Left kidney (tissue), 2 donors: ENCODE data around the gene HIVEP3. TPM values are rescaled to one million over a fixed set of nuclear protein-coding genes. Genes with fewer than 3 reads are reported as not detected.

Experiments used
- DNase-seq: peaks from one replicate; pipeline ENCODE4 v3.0.0-alpha.2; 2013
- polyA plus RNA-seq: library from polyadenylated mRNA; unstranded; fragments of 120-200 nt; gene quantifications from one replicate; pipeline ENCODE4 v1.2.1, GENCODE V29; 2013; ENCODE audit not compliant: insufficient read length

The HIVEP3 gene
- polyA plus RNA-seq, 1 donor = 4.0 TPM

DNA sequence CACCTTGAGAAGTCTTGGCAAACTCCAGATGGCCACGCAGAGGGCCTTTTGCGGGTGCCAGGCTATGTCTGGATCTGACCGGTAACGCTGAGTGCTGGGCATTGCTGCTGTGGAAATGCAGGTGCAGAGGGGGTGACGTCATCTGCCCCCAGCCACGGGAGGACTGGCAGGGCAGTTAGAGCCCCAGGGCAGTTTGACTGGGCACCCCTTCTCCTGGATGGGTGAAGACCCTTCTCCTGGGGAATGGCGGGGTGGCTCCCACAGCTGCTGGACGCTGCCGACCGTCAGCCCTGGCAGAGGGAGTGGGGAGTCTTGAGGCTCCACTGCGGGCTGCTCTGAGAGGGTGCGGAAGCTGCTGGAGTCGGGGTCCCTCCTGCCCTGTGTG, 421.7 kb downstream of the HIVEP3 start:
- DNase-seq = no peak

DNA sequence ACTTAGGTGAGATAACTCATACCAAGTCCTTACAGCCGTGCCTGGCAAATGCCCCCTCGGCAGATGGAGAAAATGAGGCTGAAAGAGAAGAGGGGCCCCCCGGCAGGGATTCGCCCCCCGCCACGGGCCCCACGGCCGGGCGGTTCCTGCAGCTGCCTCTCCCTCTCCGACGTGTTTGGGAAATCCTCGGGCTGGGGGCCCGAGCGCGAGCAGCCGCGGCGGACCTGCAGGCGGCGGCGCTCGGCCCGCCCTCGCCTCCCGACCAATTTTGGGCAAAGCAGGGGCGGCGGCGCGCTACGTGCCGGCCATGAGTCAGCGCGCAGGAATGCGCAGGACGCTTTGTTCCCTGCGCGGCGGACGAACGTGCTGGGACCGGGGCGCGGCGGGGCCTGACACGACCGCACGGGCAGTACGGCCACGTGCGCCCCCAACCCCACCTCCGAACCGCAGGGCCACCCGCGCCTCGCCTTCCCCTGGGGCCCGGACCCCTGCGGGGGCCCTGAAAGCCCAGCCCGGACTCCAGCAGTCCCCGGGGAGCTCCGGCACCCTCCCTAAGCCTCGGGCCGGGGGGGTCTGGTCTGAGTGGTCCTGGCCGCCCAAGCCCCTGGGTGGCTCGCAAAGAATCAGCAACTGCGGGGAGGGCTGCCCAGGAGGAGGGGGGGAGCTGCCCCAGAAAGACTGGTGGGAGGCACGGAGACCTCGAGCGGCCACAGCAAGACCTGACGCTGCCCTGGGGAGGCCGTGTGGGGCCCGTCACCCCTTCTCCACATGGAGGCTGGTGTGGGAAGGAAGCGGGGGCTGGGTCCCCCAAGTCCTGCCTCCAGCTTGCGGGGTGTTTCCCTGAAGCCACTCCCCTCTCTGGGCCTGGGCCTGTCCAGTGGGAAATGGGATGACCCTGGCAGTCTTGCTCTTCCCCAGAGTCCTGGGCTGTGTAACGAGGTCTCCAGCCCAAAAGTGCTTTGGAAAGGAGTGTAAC, 422.4 kb downstream of the HIVEP3 start:
- DNase-seq = peak; percentile 80

DNA sequence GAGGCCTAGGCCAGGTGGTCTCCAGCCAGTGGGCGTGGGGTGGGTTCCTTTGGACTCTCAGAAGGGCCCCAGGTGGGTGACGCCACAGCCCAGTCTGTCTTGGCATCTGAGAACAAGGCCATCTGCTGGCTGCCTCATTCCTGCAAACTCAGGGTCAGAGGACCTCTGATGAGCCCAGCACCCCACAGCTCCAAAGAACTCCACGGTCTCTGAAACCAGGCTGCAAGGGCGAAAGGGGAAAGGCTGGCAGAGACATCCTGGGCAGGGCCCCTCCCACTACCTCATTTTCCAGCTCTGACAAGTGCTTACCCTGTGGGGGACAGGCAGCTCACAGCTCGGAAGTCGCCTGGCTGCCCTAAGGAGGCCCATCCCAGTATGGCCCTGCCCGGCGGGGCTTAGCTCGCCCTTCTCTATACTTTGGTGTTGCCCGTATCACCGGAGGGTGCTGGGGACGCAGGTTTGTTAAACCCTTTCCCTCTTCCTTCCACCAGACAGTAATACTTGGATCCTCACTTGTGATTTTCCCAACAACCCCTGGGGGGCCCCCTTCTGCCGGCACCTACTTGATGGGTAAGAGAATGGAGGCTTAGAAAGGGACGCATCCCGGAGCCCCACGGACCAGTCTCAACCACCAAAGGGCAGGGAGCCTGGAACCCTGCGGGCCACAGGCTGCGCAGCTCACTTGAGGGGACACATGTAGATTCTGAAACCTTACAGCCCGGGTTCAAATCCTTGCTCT, 423.3 kb downstream of the HIVEP3 start:
- no peak for DNase-seq

DNA sequence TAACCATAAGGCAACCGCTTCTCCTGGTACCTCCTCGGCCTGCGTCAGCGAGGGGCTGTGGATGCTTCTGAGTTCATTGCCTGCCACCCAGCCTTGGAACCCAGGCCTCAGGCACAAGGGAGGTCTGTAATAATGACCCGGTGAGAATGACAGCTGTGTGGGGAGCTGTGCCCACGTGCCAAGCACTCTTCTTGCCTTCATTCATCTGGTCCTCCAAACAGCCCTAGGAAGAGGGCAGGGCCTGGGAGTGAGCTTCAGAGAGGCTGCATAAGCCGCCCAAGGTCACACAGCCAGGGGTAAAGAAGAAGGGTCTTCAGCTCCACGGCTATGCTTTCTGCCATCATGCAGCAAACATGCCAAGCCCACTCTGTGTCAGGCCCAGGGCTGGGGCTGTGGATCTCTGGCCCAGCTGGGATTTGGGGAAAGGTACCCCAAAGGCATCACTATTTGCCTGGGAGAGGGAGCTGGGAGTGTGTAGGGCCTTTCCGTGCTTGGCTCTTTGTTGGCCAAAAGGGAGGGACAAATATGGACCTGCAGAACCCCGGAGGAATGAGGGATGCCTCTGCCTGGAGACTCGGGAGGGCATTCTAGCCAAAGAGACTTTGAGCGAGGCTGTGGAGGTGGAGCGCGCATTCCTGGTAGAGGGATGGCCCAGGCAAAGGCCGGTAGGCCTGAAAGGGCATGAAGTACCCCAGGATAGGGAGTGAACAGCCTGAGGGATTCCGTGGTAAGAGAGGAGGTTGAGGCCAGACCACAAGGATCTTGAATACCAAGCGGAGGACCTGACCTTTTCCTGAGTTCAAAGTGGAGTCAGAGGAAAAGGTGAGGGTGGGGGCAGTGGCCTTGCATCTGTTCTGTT, 424.1 kb downstream of the HIVEP3 start:
- DNase-seq = no peak

DNA sequence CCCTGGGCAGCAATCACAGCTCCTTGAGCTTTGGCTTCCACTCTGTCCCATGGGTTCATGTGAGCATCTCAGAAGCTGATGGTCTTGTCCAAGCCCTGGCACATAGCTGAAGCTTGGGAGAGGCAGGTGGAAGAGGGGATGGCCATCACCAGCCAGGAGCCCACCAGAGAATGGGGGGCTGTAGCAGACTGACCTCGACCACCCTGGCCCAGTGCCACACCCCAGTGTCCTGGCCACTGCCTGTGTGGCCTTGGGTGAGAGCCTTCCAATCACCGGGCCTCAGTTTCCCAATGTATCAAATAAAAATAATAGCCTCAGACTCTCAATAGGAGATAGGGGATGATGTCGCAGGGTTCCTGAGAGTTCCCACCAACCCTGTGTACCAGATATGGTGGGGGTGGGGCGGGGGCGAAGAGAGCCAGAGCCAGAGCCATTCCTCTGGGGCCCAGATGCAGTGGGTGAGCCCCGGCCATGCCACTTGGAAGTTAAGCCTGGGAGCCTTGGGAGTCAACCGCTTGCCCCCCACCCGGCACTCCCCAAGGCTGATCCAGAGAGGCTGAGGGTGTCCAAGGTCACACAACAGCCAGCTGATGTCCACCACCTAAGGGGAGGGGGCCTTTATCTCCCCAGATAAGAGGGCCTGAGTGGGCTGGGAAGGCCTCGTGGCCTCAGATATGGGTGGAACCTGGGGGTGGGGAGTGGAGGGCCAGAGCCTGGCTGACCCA, 424.9 kb downstream of the HIVEP3 start:
- no peak for DNase-seq

DNA sequence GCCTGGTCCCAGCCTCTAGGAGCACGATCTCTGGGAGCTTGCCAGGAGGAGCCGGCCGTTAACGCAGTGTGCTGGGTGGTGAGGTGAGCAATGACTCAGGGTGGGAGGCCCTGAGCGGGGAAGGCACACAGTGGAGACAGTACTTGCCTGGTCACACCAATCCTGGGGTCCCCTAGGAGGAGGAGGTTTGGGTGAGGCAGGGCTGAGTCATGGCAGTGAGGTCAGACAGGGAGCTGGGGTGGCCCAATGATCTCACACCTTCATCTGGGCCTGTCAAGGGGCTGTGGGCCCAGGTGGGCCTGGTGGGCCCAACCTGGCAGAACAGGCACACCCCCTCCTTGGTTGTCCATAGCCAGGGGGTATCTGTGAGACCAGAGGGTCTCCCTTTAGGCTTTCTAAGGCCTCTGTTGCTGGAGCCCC, 425.6 kb downstream of the HIVEP3 start:
- DNase-seq = no peak

DNA sequence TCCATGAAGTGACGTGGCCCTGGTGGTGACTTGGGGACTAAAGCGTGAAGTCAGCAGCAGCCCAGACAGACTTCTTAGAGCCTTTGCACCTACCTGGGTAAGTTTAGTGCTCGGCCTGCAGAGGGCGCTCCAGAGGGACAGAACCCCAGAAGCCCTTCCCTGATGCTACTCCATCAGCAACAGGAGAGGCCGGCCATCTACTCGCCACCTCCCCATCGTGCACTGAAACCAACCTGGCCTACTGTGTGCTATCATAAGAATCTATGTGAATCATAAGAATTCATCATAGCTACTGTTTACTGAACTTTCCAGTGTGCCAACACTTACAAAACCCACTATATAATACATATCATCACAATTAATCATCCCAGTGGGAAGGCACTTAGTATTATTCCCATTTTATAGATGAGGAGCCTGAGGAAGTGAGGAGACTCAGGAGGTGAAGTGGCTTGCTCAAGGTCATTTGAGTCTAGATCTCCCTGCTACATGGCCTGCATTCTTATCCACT, 426.3 kb downstream of the HIVEP3 start:
- no peak for DNase-seq

DNA sequence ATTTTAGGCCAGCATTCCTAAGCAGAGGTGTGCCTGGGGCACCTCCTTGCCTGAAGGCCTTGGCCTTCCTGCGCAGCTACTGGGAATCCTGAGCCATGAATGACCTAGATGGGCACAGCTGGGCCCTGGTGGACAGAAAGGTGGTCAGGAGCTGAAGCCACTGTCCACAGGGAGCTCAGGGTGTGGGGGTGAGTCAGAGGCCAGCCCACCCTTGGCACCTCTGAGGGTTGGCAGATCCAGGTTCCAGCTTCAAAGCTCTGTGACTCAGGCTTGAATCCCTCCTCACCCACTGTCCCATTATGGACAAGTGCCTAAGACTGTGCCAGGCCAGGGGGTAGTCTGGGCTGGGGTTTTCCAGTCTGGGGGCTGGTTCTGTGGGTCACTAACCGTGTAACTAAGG, 427.8 kb downstream of the HIVEP3 start:
- DNase-seq = no peak

DNA sequence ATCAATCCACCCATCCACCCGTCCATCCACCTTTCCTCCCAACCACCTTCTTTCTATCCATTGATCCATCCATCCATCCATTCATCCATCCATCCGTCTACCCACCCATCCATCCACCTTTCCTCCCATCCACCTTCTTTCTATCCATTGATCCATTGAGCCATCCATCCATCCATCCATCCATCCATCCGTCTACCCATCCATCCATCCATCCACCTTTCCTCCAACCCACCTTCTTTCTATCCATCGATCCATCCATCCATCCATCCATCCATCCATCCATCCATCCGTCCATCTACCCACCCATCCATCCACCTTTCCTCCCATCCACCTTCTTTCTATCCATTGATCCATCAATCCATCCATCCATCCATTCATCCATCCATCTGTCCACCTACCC, 429.2 kb downstream of the HIVEP3 start:
- no peak for DNase-seq

DNA sequence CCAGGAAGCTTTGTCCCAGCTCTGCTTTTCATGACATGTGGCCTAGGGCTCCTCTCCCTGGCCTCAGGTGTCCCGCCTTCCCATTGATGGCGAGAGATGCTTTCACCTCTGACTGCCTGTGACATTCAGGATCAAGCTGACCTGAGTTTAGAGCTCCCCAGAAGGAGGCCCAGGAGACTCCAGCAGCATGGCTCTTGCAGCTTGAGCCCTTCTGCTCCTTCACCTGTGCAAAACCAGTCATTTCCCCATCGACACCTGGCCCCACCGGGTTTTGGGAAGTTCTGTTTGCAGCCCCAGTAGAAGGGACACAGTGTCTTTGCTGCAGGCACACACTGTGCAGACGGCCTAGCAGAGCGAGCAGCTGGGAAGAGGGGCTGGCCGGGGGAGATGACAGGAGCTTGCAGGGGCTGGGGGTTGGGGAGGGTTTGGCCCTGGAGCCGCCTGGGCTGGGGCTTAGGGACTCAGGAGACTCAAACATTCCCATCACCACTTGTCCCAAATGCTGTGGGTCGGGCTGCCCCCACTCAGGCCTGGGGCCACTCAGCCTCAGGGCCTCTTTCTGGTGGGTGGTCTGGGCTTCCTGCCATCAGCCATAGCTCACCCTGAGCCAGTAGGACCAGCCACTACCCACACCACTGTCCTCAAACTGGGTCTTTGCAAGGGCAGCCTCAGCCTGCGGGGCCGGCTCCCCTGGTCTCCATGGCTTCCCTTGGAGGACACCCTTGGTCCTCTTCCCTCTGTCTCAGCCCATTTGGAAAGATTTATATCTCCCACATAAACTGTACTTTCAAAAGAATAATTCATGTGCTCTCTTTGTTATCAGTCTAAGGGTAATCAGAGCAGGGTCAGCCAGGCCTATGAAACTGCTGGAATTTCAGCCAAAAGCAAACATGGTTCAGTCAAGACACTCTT, 430.4 kb downstream of the HIVEP3 start:
- DNase-seq = no peak

DNA sequence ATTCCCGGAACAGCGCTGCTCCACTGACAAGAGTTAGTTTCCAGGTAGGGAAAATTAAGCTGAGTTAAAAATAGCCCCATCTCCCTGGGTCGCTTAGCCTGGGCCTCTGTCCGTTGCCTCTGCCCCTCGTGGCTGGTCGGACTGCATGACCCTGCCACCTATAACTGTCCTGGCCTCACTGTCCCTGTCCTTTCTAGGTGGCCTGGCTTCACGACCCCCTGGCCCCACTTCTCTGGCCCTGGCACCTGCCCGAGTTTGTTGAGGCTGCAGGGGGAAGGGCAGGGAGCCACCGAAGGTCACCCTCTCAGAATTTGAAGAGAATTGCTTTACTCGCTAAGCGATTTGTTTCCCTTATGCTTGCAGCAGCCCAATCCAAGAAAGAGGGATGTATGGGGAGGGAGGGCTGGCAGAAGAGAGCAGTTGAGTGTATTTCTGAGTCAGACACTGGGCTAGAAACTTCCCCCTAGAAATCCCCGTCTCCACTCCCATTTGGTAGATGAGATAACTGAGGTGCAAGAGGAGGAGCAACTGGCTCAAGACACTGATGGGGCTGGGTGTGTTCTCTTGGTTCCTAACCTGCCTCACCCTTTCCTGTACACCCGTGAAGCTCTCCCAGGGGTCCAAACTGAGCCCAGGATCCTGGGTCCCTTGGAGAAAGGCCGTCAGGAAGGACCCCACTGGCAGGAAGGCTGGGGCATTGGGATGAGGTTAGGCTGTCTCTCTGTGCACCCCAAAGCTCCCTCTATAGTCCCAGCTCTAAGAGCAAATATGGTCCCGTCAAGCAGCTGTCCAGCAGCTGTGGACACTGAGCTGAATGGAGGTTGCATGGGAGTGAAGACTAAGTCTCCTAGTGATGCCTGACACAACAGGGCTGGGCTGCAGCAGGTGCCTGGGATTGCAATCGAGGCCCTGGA, 431.3 kb downstream of the HIVEP3 start:
- no peak for DNase-seq

DNA sequence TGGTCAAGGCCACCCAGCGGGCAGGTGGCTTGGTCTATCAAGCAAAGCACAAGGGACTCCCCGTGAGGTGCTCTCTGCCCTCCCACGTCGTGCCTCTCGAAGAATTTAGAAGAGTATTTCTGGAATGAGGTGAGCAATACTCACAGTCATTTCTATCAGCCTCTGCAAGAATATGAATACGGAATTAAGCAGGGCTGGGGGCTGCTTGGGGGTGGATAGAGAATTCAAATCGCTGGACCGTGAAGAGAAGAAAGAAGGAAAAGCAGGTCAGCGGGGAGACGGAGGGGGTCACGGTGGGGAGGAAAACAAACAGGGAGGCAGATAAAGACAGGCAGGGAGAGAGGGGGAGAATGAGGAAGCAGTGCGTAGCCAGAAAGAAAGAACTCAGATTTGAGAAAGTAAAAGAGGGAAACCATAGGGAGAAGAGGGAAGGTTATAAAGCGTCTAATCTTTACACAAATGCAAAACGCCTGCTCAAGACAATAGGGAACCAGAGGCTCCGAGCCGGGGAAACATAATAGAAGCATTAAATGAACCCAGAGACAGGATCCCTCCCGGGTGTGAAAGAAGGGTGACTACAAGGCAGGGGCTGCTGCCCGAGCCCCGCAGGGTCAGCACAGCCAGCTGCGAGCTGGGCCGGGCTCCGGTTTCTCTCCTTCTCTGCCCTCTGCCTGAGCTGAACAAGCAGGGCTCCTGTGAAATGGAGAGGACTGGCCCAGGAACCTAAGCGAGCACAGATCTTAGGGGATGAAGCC, 432.2 kb downstream of the HIVEP3 start:
- no peak for DNase-seq

DNA sequence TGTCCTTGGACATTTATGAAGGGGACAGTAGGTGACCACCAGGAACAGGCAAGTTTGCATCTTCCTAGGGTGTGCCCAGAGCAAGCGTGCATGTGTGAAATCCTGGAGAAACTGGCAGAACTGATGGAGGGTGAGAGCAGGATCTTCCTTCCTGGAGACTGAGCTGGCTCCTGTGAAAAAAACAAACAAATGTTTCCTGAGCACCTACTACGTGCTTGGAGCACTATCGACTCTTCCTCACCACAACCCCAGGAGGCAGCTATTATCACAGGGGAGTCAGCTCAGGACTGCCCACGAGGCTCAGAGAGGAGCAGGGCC, 432.7 kb downstream of the HIVEP3 start:
- DNase-seq = no peak

DNA sequence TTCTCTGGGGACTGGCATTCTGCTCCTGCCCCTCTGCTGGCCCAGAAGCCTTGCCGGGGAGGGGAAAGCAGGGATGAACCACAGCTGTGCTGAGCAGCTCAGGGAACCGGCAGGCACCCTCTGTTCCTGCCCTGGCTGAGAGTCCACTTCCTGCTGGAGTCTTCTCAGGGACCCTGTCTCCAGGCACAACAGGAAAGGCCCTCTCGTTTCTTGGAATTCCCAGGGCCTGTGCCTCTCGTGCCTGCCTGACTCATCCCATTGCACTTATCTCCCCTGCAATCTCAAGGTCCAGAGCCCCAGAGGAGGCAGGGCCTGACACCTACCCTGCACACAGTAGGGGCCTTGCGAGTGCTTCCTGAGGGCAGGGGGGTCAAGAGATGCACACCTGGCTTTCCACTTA, 433.1 kb downstream of the HIVEP3 start:
- DNase-seq = no peak

DNA sequence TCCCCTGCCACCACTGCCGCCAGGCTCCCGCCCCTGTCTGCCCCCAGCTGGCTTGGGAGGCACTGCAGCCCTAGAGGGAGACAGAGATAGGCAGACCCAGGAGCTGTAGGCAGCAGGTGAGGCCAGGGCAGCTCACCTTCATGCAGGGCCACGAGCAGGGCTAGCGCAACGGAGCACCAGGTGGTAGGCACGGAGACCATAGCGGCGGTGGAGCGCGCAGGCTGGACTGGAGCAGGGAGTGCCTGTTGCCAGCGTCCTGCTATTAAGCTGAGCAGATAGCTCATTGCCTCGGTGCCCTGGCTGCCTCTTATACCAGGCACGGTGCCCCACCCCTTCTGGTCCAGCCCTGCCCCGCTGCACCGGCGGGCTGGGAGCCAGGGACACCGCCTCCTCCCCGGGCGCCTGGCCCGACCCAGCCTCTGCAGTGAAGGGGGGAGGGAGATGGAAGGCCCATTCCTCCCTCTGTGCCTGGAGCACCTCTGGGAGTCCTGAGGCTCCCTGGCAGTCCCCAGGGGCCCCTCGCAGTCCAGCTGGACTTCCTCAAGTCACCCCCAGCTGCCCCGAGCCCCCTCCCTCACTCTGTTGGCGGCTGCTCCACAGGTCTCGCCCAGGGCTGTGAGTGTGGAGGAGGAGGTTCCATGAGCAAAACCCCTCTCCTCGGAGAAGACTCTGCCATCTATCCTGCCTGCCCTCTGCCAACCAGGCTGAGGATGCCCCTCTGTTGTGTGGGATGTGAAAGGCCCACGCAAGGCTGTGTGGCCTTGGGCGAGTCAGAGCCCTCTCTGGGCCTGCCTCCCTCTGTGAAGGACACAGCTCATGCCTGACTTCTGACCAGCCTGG, 434.1 kb downstream of the HIVEP3 start, which contains the start of gene EDN2:
TSS of gene EDN2 (minus strand) at position 282 of the 840 bp plus-strand sequence. CDS start at position 200, 82 bp downstream.
- DNase-seq = no peak

DNA sequence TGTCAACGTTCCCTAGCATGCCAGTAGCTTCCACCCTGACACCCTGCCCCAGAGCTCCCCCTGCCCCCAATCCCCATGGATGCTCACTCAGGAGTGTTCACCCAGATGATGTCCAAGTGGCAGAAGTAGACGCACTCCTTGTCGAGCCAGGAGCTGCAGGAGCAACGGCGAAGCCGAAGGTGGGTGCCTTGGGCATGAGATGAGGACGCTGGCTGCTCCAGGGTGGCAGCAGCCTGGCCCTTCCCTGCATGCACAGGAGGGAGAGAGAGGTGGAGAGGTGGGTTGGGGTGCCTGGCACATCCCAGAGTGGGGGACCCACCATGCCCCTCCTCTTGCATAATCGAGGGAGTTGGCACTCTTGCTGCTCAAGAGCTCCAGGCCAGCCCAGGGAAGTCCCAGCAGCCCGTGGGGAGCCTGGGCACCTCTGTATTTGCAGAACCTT, 434.7 kb downstream of the HIVEP3 start:
- DNase-seq = no peak
